HG02610 (cell line): ENCODE data around the gene ADARB2.

Source experiments
- ATAC-seq: cut with Tn5 transposase; IDR thresholded peaks from one replicate; pipeline ENCODE4 v1.9.1; 2021; ENCODE audit warnings: mild to moderate bottlenecking, moderate library complexity; ENCODE audit not compliant: unreplicated experiment

ADARB2 gene

DNA sequence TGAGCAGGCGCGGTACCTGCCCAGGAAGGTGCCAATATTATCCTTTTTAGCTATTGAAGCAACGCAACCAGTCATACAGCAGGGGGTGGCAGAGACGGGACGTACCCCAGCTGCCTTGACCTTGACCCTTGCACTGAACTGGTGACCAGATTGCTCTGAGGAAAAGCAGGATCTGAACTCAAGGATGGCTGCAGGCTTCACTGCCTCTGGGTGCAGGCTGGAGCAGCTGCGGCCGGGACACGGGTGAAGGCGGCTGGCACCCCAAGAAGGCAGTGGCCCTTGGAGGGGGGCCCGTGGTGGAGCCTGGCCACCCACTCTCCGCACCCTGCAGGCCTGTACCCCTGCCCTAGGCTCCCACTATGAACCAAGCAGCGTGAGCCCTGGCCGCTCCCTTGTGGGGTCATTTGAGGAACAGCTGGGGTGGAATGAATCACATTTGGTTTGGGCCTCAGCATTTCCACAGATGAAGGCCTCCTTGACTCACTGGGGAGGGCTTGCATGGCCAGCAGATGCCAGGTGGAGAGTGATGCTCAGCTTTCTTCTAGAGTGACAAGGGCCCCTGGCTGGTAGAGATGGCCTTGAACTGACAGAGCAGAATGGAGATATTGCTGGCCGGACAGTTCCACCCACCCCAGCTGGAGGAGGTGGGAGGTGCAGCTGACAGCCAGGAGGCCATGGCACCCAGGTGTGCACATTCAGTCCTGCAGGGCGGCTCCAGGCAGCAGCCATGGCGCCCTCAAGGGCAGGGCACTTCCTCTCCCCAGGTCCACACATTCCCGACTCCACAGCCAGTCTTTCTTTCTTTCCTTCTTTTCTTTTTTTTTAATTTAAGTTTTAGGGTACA is 462.4 kb downstream of the ADARB2 start:
- no peak for ATAC-seq

DNA sequence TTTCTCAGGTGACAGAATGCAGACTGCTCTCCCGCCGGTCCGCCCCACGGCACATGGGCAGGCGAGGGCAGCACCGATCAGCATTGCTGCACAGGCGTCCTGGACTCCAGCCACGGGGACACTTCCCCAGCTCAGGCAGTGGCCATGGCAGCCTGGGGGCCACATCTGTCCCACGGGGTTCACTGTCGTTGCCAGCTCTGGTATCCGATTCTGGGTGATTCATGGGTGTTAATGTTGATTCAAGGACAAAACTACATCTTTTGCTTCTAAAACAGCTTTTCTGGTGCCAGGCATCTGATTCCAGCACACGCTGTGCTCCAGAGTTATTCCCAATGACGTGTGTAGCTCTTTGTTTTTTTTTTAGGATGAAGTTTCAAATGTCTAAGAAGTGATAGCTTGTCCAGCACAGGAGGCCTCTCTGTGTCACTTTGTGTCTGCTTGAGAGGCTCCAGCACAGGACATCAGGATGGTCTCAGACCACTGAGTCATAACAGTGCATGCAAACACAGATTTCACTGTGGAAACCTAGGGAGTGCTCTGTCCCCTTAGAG is 463.1 kb downstream of the ADARB2 start:
- ATAC-seq, result no peak

DNA sequence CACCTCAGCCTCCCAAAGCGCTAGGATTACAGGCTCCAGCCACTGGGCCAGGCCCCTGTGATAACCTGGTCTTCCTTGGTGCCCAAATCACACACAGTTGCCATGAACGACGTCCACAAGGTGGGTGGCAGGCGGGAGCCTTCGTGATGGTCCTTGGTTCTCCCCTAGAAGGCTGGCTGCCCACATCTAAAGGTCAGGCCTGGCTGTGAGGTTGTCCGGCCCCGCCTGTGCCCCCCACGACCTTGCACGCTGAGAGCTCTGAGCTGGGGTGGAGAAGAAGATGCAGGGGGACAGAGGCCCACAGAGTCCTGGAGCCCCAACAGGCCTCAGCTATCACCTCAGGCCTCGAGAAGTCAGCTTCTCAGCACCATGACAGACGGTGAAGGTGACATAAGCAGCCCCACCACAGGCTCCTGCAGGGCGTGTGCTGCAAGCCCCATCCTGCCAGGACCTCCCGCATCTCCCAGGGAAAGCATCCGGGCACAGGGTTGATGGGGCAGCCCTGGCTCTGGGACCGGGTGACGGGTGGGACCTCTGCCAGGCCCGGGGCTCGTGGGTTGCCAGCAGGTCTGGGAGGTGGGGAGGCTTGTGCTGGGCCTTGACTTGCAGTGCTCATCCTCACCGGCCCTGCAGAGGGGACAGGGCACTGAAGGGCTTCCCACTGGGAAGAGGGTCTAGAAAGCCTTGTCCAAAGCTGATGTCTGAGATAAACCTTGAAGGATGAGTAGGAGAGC is 463.8 kb downstream of the ADARB2 start:
- ATAC-seq, result no peak

DNA sequence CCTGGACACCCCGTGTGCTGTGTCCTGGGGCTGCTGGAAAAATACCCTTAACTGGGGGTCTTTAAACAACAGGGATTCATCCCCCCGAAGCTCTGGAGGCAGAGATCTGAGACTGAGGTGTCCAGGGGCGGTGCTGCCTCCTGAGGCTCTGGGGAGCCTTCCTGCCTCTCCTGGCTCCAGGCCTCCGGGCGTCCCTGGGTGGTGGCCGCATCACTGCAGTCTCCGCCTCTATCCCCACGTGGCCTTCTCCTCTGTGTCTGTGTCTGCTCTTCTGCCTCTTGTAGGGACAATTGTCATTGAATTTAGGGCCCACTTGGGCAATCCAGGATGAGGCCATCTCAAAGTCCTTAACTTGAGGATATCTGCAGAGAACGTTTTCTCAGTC is 464.6 kb downstream of the ADARB2 start:
- no peak for ATAC-seq

DNA sequence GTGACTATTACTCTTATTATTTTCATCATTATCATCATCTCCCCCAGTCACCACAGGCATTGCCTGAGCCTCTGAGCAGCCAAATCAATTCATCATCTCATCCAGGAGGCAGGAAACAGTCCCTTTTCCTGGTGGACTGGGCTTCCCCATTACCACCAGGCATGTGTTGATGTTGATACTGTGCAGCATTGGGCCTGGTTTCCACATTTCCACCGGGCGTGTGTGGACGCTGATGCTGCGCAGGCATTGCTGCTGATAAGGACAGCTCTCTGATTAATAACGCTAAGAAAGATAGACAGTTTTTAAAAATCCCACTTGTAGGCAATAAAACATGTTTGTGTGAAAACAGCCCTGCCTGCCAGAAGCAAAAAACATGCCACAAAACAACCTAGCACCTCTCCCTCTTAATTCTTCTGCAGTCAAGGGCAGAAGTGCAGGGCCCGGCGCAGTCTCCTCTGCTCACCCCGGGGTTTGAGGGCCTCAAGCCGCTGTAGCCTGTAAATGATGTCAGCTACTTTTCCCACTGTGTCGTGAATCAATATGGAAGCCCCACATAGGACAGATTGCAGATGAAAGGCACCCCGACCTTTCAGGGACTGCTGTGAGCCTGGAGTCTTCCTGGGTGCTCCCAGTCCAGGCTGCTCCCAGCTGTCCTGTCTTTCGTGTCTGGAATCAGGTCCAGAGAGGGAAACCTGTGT is 465.1 kb downstream of the ADARB2 start:
- no peak for ATAC-seq

DNA sequence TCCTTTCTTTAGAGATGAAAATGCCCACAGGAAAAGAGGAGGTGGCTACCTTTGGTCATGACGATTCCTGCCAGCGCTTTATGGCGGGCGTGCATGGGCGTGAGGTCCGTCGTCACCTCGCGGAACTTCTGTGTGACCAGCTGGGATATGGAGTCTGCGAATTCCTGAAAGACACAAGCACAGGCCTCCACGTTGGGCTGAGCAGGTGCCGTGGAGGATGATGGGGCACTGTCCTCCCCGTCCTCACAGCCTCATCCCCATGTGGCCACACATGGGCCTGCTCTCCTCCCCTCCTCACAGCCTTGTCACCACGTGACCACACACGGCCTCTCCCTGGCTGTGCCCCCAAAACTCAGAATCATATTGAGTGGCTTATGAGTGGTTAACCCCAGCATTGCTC is 466.4 kb downstream of the ADARB2 start:
- no peak for ATAC-seq

DNA sequence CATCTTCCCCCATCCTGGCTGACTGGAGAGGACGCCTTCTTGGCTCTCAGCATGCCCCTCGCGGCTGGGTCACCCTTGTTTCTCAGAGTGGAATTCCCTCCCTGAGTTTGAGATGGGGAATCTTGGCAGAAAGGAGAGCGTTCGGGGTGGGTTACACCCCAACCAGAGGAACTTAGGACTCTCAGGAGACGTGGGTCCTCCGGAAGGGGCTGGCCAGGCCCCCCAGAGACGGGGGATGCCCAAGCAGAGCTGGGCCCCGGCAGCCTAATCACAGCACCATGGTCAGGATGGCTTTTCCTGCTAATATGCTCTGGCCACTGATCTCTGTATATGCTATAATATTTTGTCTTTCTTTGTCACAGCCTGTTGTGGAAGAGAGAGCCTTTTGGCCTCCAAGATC is 466.8 kb downstream of the ADARB2 start:
- ATAC-seq, result no peak

DNA sequence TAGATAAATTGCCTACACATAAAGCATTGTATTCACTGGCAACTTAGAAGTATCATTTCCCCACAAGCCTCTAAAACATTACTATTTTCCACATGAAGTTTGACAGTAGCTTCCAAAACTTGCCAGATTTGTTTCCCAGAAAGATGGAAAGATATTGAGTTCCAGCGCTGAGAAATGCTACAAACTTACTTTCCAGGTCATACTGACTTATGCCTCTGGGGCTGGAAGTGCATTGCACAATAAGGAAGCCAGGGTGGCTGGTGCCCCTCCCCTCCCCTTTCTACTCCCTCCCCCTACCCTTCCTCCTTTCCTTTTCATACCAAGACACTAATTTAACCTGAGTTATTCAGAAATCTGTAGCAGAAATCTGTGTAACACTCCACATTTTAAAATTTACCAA is 468.5 kb downstream of the ADARB2 start:
- ATAC-seq, result no peak

DNA sequence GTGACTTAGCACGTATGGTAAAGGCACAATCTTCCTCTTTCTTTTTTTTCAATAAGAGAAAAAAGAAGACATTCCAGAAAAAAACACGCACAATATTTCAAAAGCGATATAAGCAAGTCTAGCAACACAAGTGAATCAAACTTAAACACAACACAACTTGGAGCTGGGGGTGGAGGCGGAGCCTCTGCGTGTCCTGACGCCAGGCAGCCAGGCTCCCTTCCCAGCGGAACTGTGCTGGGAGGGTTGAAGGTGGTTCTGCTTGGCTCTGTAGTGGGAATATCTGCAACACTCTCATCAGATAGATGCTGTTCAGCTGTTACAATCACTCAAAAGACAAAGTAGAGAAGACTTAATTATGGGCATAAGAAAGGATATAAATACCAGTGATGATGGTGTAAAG is 469.8 kb downstream of the ADARB2 start:
- ATAC-seq, result no peak

DNA sequence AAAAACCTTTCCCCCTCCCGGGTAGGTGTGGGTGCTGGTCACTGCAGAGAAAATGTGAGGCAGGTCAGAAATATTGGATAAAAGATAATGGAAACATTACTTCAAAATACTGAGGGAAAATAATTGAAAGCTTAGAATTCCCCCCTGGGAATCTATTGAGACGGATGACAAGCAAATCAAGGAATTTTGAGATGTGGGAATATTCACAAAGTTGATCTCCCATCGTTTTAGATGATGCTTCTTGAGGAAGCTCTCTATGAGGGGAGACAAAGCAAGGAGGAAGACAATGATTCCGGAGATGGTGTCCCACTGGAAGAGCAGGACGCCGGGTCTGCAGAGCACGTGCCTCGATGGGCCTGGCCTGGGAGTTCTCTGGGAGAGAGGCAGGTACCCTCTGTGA is 470.2 kb downstream of the ADARB2 start:
- ATAC-seq, result no peak

DNA sequence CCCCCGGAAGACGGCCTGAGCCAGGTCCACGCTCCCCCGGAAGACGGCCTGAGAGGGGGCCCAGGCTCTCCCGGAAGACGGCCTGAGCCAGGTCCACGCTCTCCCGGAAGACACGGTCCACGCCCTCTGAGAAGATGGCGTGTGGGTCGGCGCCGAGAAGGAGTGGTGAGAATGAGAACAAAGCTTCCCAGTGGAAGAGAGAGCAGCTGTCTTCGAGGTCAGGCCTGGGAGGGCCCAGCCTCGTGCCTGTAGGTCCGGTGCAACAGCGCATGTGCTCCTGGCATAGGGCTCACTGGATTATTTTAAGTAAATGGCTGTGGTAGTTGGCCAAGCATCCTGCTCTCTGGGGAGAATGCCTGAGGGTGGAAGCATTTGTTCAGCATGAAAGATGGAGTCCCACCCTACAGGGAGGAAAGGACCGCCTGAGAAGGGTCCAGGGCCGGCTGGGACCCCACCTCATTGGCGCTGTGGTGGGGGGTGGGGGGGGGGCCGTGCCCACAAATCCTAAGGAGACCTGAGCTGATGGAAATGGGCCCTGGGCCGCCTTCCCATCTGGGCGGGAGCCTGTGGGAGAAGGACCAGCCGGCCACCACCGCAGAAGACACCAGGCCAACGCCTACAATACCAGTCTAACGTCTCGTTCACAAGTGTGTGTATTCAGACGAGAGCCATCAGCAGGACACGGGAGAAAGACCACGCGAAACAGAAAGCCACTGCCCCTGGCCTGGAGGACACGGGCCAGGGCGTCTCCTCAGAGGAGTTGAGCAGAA is 471.1 kb downstream of the ADARB2 start:
- no peak for ATAC-seq

DNA sequence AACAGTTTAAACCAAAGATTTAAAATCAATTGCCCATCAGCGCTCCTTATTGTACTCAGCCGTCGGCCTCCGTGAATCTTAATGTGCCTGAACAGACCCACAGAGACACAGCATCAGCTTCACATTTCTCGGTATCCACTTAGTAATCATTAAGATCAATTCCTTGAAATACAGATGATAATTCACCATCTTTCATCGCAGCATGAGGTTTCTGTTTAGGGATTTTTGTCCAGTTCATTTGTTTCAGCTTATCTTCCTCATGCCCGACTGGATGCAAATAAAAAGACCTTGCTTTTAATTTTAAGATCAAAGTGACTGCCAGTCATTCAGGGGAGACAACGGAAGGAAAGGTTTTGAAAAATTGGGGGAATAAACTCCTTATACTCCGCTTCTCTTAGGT is 473.3 kb downstream of the ADARB2 start:
- no peak for ATAC-seq

DNA sequence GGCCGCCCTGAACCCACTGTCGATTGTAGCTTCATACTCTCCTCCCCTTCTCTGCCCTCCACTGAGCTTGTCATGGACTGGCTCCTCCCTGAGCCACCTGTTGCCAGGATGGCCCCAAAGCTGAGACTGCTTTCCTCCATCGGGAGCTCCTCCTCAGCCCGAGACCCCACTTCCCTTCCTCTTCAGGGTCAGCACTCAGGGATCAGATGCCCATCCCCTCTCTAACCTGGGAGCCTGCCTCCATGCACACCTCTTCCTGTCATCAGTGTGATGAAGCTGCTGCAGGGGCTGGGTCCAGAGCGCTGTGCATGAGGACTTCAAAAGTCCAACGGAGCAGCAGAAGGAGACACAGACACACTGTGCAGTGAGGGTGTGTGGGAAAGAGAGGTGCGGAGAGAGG is 480.1 kb downstream of the ADARB2 start:
- ATAC-seq, result no peak

DNA sequence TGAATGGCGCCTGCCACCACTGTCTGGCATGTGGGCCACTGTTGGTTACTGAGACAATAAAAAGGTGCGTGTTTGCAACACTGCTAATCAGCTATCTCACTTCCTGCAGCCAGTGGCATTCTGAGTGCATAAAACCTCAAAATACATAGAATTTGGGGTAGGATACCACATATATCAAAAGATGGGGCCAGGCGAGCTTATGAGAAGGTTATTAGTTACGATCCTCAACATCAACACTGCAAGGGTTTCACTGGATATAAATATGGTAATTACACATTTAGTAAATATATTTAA is 480.9 kb downstream of the ADARB2 start:
- no peak for ATAC-seq

DNA sequence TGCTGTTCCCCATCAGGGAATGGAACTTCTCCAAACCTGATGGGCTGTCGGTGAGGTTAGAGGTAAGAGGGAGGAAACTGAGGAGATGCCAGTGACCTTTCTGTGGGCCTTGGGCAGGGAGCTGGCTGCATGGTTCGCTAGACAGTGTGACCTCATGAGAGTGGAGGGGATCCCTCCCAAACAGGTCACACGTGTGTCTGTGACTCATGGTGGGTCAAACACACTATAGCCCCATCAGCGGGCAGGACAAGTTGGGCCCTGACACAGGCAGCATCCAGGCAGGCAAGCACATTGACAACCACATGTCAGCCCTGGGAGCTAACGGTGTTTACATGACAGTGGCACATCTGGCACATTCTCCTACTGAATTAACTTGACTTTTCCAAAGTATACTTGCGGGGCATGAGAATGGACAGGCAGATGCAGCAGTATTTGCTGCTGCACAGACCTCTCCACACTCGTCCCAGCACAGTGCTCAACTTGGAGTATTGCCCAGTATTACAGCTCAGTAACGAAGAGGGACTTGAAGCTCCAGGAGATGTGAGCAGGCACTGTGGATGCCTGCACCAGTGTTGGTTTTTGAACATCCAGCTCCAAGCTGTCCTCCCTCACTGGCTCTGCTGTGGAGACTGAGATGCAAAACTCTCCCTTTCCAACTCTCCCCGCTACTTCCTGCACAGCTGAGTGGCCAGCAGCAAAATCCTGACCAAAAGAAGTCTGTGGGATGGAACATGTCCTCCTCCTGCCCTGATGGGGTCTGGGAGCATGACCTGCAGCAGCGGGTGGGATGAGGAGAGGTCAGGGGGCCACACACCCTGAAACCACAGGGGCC is 481.5 kb downstream of the ADARB2 start:
- ATAC-seq, result no peak

DNA sequence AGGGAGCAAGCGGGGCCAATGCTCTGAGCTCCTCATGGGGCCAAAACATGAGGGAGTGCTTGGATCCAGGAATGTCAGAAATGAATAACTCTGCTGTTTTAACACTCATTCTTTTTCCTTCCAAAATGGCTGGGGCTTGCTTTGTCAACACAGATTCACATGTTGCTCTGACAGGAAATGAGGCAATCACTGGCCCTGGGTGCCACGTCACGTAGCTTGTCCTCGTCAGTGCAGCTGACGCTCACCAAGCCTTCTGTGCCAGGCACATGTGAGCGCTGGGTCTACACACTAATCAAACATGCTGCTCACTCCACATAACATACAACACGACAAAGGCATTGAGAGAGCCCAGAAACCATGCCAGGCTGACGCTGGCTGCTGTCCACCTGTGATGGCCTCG is 482.2 kb downstream of the ADARB2 start:
- ATAC-seq, result no peak

DNA sequence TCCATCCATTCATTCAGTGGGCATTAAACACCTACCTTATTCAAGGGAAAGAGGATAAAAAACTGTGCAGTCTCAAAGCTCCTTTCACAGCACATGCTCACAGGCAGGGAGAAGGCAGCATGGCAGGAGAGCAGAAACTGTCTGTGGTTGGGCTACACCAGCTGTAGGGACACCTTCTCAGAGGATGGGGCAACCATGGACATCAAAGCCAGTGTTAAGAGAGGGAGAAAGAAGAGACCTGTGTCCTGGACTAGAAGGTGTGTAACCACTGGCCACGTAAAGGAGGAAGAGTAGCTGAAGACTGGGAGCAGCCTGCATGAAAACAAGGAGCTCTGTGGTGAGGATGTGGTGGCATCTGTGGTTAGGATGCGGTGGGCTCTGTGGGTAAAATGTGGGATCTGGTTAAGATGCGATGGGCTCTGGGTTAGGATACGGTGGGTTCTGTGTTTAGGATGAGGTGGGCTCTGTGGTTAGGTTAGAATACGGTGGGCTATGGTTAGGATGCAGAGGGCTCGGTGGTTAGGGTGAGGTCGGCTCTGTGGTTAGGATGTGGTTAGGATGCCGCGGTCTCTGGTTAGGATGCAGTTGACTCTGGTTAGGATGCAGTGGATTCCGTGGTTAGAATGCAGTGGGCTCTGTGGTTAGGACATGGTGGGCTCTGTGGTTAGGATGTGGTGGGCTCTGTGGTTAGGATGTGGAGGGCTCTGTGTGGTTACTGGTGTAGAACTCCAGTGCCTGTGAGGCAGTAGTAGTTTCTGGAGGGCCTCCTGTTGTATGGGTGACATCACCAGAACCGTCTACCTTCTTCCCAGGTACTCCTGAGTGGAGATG is 483.6 kb downstream of the ADARB2 start:
- ATAC-seq, result no peak

DNA sequence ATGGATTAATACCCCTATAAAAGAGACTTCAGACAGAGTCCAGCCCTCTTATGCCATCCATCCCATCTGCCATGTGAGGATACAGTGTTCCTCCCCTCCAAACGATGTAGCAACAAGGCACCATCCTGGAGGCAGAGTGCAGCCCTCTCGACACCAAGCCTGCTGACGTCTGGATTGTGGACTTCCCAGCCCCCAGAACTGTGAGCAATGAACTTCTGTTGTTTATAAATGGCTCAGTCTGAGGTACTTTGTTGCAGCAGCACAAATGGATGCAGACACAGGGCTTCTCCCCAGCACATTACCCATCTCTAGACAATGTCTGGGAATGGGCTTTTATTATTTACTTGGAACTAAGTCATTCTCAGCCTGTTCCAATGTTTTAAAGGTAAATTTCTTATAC is 485.6 kb downstream of the ADARB2 start:
- ATAC-seq, result no peak
